ENCODE data around the gene RUBCN. TPM values are rescaled to one million over a fixed set of nuclear protein-coding genes. Genes with fewer than 3 reads are reported as not detected.

Gene RUBCN
- total and polyA plus RNA-seq, 2 of the 13 experiments (the other 11 are each of a cell fraction or from before 2014, with no cell fraction given) = 5.2 to 8.1 TPM

GRCh38 chr3:197722734-197723133 is 14.0 kb downstream of the RUBCN start:
- Histone ChIP-seq H3K4me1 (ENCODE audit: insufficient read depth, low read length) (peaks cover 11% of the 10 kb centered on the region; the same call in 1 of the 2 replicates), H3K4me2 (ENCODE audit: low read depth, low read length) (no peak overlapping the region), H2AFZ (ENCODE audit: low read length) (no peak overlapping the region), H3K79me2 (ENCODE audit: insufficient read depth, low read length) (peaks cover 3% of the 10 kb centered on the region), H3K36me3 (replicated peaks in 1 of 2; ENCODE audit: control insufficient read depth in 1 of 2, insufficient read depth in 2 of 2, low read length in 2 of 2) (no peaks in the 10 kb centered on the region), H3K9me3 (ENCODE audit: low read length) (no peaks in the 10 kb centered on the region), H3K9ac (ENCODE audit: insufficient read depth, low read depth, low read length) (no peak overlapping the region), H3K27ac (ENCODE audit: extremely low read length, insufficient read depth, low read length) (no peak overlapping the region), H3K4me3 (replicated peaks in 1 of 3; ENCODE audit: insufficient read depth in 1 of 3, low read depth in 2 of 3, low read length in 3 of 3) (no peak overlapping the region), H4K20me1 (ENCODE audit: insufficient read depth, low read length) (no peaks in the 10 kb centered on the region), H3K27me3 (ENCODE audit: control insufficient read depth in 1 of 2, insufficient read depth in 2 of 2, low read length in 2 of 2) (no peaks in the 10 kb centered on the region)
- DNase-seq (ENCODE audit: low spot score) (no peak), FAIRE-seq (no peak), ATAC-seq (no peak)
- intact Hi-C loops (cut with micrococcal nuclease; ENCODE audit: unreplicated experiment) = no loop called here
- no TSS peak for BruUV-seq (replicated peaks)
- CTCF ChIA-PET (ENCODE audit: low intra/inter-chr PET ratio, low total read pairs) = no interaction called here
- POLR2A ChIA-PET = no interaction called here
- WGBS (ENCODE audit: low lambda C conversion rate) = 97% methylated on average over 2 of the region's 2 CpGs
- TF ChIP-seq ZNF776 (CRISPR knock-in tag; IDR thresholded peaks at IDR 0.05) (no peak), HMGXB3 (CRISPR knock-in tag; IDR thresholded peaks at IDR 0.05; ENCODE audit: borderline replicate concordance) (no peak), TCF12 (IDR thresholded peaks at IDR 0.05) (no peak), TCF12 (CRISPR knock-in tag; IDR thresholded peaks at IDR 0.05) (no peak), RBFOX2 (IDR thresholded peaks at IDR 0.05; ENCODE audit: low read depth, low read length) (no peak), HNF1A (IDR thresholded peaks at IDR 0.05; ENCODE audit: low read depth) (no peak), HNF1A (CRISPR knock-in tag; IDR thresholded peaks at IDR 0.05; ENCODE audit: borderline replicate concordance) (no peak), SRY (CRISPR knock-in tag; IDR thresholded peaks at IDR 0.05) (no peak), ZGPAT (CRISPR knock-in tag; IDR thresholded peaks at IDR 0.05) (no peak), ZNF678 (CRISPR knock-in tag; IDR thresholded peaks at IDR 0.05) (no peak)
- in situ Hi-C loops (cut with HindIII; ENCODE audit: extremely low pct_ligation_motif_present, low pct_unique_long_range_greater_than_20kb) = no loop called here
